Activated CD4-positive, alpha-beta T cell treated with anti-CD3 and anti-CD28 coated beads, Interleukin-2, amount 50 U/mL, for 16 hours (primary cell): ENCODE results near the gene NPHP1.
"Not testable (repeated sequence)": the region's sequence is repeated elsewhere in the genome, so short reads cannot be mapped to it uniquely, and the experiment has no call there.

Source experiments
- DNase-seq: peaks from one replicate; pipeline ENCODE4 v3.0.0-alpha.2; 2020

Gene NPHP1

DNA sequence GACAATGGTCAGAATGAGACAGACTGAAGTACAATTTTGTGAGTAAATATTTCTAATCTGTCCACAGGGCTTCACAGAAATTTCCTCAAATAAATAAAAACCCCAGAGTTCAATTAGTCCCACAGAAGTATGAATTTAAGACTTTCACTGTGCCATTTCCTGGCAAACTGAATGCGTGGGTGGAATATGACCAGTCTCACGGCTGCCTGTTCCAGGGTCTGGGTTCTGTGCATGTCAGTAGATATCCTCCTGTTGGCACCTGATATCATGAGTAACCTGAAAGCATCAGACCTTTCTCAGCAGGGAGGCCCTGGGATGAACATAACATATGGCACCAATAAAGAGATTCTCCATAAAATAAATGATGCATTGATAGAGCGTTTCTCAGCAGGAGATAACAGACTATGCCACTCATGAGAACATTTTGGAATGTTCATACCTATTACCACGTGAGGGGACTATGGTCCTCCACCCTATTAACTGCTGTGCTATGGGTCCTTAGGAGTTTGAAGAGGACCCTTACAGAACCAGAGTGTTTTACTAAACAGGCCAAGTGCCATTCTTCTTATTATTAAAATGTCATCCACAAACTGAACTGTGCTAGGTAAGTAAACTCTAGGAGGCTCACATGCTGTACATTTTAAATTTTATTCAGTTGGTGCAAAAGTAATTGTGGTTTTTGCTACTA, 78.6 kb downstream of the NPHP1 start:
- DNase-seq = no peak

DNA sequence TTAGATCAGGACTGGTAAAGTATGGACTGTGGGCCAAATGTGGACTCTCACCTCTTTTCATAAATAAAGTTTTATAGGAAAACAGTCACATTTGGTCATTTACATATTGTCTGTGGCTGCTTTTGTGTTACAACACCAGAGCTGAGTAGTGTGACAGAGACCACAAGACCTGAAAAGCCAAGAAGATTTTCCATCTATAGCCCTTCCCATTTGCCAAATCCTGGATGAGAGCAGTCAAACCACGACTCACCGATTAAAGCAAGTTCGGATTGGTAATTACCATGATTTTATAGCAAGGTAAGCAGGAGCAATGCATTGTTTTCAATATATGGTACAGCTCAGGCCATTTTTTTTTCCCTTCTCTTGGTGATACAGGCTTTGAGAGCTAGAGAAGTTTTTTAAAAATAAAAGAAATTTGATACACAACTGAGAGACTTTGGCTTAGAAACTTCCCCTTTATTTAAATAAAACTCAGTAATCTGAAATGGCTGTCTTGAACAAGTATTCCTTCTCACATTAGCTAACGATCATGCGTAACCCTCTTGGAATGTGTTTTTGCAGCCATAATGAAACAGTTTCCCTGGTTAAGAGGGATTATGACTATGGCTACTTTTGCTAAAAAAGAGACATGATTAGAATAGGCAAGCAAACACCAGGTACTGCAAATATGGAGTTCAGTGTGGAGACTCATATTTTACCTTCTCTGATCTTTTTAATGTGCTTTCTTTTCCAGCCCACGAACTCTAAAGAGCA, 79.7 kb downstream of the NPHP1 start:
- no peak for DNase-seq

DNA sequence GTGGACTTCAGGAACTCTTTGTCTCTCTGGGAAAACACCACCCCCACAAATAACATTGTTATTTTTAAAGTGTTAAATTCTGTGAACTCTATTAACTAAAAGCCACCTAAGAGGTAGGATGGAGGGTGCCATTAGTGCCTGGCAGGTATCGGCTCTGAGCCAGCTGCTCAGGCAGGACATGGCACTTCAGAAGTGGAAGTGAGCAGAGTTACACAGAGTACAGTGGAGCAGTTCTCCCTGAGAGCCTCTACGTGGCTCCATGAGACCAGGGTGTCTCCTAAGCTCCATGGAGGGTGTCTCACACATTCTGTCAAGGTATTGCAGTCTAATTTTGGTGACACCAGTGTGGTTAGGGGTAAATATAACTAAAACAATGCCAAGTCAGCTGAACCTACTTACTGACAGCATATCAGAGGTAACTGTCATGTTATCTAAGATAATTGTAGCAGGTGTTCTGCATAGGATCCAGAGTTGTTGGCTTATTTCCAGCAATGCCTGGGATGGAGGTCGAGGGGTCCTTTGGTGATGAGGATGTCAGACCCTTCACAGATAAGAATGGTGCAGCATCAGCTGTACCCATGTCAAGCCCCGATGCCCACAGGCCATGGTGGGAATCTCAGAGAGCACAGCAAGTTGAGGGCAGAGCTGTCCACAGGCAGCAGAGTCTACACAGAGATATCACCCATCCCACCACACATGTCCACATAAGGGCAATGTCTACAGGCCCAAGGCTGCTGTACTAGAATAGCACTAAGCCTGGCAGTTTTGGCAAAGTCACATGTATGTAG, 80.6 kb downstream of the NPHP1 start:
- no peak for DNase-seq

DNA sequence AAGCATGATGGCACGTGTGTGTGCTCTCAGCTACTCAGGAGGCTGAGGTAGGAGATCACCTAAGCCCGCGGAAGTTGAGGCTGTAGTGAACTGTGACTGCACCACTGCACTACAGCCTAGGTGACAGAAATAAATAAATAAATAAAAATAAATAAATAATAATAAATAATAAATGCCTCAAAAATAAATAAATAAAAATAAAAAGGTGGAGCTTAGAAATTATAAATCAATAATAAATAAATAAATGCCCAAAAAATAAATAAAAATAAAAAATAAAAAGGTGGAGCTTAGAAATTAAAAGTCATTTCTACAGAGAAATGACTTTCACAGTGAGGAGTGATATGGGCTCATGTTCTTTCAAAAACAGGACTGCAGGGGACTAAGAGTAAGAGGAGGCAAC, 83.2 kb downstream of the NPHP1 start:
- no peak for DNase-seq

DNA sequence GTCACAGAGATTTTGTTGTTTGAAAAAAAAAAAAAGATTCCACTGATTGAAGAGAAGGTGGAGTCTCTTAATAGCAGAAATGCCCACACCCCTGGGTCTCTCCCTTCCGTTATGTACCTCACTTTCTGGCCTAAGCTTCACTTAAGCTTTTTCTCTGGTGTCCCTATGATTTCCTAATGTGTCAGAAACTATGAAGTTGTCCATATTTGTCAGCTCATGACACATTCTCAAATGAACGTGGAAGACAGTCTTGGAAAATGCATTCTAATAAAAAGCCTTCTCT, 83.8 kb downstream of the NPHP1 start:
- no peak for DNase-seq

DNA sequence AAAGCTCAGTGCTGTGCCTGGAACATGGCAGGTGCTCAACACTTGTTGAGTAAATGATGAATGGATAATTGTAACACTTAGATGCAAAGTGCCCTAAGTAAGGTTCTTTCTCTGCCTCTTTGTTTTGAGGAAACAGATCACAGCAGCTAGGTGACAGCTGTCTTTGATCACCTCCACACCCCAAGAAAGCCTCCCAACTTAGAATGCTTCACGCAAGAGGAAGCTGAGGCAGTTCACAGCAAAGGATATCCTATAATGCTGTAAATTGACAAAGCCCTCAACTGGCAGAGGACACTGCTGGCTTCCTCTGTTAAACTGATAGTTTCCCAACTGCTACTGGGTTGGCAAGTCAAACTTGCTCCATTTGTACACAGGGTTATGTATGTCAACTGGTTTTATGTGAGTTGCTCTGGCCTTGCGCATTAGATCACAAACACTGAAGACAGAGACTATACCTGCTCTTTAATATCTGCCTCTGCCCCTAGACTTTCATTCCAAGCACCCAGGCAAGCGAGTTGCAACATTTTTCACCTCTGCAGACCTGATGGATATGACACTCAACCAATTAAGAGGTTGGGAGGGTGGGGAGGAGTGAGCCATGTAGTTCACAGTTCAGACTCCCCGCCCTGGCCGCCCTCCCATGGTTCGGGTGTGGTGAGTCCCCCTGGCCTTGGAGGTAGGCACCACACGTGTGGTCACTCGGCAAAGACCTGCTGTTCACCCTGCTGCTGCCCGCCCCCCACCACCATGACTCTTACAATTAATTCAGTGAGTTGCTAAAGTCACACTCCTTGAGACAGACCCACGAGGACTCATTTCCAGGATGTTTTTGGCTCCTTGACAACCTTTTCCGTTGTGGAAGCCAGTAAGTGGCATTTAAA, 84.4 kb downstream of the NPHP1 start:
- DNase-seq = no peak

DNA sequence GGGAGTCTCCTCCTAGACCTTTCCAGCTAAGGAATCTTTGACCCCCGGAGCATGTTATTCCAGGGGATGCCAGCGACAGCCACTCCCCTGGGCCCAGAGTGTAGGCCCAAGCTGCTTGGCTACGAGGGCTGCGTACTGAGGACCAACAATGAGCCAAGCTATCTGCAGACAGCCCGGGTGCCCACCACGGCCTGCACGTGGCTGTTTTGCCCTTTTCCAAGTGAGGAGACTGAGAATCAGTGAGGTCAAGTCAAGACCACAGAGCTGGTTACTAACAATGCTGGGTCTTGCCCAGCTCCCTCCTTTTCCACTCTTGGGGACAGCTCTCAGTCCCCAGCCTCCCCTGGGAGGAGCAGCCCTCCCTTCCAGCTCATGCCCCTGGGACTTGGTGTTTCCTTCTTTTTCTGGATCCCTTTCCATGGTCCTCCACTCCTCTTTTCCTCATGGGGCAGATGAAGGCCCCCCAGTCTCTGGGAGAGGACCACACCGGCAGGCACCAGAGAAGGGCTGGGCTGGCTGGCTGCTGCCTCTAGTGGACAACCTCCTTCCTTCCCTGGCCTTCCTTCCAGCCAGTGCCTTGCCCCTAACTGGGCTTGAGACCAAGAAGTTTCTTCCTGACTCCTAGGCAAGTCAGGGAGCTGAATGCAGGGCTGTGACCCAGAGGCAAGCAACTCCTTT, 88.6 kb downstream of the NPHP1 start:
- no peak for DNase-seq

DNA sequence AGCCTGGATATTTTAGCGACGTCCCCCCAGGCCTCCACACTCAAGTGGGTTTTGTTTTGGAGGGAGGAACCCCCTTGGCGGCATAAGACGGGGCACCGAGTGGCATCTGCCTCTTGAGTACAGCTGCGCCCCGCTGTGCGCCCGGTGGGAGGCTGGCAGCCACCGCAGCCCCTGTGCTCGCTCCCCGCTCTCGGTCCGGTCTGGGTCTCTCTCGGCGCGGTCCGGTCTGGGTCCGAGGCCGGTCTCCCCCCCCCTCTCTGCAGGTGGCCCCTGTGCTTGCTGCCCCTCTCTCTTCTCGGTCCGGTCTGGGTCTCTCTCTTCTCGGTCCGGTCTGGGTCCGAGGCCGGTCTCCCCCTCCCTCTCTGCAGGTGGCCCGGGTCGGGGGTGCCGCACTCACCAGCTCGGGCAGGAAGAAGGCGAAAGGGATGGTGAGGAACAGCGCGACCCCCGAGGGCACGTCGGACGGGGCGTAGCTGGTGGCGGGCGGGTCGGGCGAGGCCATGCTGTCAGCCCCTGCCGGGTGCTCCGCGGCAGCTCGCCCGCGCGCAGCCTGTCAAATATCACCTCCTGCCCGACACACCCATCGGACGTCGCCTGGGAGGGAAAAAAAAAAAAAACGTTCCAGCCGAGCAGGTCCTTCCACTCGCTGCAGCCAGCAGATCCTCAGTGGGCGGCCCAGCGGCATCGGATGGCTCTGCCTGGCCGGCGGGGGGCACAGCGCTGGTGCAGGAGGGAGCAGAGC, 89.4 kb downstream of the NPHP1 start, which contains the start of gene MALL:
TSS of gene MALL (minus strand) at position 532 of the 742 bp plus-strand sequence. CDS start at position 502, 30 bp downstream.
- DNase-seq = no peak

DNA sequence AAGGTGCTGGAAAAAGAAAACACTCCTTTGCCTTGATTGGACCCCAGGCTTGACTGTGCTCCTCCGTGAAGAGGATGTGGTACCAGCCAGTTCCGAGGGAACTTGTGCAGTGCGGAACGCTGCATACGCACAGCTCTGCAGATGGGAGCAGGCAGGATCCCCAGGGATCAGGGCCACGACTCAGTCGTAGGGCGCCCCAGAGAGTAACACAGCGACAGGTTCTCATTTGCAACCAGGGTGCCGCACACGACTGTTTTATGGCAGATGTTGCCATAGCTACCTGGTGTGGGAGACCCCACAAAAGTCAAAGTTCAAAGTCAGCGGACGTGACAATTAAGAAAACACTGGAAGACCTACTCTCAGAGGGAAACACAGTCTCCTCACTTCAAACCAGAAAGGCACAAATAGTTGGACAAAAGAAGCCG, 90.0 kb downstream of the NPHP1 start:
- no peak for DNase-seq

DNA sequence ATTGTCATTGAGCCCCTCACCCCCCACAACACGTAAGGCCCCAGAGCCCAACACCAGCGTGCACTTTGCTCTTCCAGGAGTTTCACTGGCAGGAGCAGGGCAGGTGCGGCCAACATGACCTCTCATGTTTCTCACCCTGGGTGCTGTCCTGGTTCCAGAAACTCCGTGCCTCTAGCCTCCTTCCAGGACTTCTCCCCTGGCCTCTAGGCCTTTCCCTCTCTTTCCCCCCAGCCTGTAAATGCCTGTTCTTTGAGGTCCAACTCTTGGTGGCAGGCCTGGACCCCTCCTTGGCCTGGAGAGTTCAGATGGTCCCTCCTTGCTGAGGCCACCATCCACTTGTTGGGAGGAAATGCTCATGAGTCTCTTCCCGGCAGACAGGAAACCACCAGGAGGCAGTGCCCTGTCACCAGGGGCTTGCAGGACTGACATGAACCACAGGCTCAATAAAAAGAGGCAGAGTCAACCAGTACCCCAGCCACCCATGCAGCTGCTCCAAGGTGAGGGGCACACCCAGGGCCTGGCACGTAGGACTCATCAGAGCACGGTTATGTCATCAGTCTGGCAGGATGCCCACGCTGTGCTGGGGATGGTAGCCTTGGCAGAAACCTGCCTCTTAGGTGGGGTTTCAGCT, 90.7 kb downstream of the NPHP1 start:
- DNase-seq = peak; percentile 8

DNA sequence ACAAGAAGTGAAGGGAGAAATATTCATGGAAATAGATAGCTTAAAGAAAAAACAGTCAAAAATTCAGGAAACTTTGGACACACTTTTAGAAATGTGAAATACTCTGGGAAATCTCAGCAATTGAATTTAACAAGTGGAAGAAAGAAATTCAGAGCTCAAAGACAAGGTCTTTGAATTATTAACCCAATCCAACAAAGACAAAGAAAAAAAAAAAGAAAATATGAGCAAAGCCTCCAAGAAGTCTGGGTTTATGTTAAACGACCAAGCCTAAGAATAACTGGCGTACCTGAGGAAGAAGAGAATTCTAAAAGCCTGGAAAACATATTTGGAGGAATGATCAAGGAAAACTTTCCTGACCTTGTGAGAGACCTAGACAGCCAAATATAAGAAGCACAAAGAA, 96.5 kb downstream of the NPHP1 start:
- not testable (repeated sequence) for DNase-seq

DNA sequence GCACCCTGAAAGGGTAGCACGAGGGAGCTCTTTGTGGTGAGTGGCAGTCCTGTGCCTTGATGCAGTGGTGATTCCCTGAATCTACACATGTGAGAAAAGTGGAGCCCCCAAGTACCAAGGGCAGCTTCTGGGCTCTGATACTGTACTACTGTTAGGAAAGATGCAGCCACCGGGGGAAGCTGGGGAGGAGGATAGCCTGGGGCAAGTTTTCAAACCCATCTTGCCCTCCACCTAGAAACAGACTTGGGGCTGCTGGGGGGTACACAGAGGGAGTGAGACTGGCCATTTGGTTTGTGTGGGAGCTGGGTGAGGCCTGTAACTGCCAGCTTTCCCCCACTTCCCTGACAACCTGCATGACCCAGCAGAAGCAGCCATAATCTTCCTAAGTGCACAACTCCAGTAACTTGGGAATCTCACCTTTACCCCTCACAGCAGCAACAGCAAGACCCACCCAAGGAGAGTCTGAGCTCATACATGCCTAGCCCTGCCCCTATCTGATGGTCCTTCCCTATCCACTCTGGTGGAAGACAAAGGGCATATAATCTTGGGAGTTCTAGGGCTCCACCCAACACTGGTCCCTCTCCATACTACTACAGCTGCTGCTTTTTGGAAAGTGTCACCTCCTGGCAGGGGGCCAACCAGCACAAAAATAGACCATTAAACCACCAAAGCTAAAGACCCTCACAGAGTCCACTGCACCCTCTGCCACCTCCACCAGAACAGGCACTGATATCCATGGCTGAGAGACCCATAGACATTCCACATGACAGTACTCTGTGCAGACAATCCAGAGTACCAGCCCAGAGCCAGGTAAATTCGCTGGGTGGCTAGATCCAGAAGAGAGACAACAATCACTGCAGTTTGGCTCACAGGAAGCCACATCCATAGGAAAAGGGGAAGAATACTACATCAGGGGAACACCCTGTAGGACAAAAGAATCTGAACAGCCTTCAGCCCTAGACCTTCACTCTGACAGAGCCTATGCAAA, 97.4 kb downstream of the NPHP1 start:
- no peak for DNase-seq

DNA sequence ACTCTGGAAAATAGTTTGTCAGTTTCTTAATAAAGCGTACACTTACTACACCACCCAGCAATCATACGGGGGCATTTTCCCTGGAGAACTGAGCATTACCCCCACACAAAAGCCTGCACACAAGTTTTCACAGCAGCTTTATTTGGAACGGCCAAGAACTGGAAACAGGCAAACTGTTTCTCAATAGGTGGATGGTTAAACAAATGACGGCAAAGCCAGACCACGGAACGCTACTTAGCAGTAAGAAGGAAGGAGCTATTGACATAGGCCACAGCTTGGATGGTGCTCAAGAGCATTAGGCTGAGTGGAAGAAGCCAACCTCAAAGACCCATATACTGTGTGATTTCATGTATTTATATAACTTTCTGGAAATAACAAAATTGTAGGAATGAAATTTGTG, 98.2 kb downstream of the NPHP1 start:
- no peak for DNase-seq

DNA sequence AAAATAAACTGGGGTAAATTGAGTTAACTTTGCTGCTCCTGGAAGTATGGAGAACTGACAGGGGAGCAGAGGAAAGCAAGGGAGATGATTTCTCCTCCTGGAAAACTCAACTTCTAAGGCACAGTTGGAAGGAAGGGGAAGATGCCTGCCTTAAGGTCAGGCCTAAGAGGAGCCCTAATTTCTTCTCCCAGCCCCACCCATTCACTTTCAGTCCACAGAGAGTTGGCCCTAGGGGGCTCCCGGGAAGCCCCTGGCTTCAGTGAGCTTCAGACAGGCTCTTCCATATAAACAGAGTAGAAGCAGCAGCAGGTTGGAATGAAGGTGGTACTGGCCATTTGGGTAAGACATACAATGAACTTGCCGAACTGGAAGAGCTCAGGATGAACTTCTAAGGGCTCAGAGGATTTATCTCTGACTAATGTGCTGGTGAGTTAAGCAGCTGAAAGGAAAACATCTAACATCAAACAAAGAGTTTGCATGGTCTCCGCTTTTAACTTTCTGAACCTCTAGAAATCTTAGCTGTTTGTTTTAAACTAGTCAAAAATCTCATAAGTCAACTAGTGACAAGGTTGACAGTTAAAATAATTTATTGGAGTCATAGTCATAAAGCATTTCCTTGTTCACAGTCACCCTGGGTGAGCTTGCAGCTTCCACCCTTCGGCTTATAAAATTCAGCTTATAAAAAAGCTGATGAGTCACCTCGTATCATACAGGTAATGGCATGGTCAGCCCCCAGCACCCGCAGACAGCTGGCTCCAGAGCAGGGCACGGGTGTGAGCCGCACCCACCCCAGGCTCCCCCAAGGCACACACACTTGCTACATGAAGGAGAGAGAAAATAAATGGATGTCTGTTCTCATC, 99.0 kb downstream of the NPHP1 start:
- DNase-seq = peak; percentile 5

DNA sequence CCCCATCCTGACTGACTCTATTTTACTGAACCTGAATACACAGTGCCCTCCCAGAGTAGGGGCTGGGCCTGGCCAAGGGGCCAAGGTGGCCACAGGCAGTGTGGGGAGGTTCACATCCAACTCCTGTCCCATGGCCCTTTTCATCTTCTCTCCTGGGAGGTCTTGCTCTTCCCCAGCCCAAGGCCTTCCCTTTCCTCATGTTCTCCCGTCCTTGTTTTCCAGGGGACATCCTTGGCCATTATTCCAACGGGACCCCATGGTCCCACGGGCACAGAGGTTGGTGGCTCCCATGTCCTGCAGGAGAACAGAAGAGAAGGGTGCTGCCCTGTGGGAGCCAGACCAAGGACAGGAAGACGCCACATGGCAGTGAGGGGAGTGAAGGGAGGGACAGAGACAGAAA, 99.6 kb downstream of the NPHP1 start:
- no peak for DNase-seq

DNA sequence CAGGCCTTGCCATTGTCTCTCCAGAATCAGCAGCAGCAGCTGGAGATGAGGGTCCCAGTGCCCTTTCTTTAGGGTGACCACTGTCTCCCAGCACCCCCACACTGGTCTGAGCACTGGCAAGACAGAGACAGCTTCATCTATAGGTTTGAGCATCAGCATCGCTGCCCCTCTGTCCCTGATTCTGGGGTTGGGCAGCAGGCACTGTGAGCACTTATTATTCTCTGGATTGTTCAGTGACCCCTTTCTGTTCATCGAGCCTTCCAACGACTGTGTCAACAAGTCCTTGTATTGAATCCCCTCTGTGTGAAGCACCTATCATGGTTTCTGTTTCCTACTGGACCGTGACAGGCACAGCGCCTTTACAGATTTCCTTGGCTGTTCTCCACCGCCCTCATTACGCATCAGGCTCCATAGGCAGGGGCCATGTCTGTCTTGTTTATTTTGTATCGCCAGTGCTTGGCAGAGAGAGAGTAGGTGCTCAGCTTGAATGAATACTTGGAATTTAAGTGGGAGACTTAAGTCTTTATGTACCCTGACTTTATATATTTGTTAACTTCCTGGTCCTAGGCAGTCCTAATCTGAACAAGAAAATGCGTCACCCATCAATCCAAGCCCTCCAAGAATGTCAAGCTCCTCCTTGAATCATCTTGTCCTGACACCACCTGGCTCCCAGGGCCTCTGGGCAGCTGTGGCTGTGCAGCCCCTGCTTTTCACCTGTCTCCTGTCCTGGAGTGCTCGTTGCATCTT, 100.6 kb downstream of the NPHP1 start:
- no peak for DNase-seq

DNA sequence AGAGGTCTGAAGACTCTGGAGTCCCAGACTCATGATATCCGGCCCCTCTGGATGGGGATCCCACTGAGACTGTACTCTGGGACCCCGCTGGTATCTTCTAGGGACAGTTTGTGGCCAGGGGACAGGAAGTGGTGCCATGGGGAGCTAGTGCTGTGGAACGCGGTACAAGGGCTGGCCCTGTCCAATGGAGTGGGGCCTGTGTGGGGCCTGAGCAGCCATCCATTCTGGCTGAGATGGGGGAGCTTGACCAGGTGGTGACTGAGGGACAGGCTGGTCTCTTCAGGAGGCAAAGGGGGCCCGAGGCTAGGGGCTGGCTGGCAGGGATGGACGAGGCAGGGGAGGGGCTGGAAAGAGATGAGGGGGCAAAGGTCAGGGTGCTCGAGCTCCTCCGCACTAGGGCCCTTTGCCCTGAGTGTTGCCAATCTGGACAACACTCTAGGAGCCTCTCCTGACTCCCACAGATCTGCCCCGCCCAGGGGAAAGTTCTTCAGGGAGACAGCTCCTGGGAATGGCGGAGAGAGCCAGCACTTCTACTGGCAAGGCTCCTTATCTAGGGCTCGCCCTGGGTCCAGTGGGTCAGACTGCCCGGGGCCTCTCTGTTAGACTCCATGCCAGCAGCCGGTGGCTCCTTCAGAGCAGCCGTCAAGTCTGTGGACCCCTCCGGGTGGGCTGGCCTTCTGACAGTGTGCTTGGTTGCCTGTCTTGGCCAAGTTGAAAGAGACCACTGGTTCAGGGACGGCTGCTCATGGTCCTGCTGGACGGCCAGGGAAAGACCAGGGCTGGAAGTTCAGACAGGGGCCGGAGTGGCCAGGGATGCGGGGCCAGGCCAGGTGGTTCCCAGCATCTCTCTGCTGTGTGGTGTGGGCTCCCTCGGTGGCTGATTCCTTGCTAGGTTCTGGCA, 101.5 kb downstream of the NPHP1 start:
- DNase-seq = no peak
